PC-3 (cell line): Measurements from ENCODE around the gene CBX7. TPM values are rescaled to one million over a fixed set of nuclear protein-coding genes. Genes with fewer than 3 reads are reported as not detected.

ENCODE experiments used
- ATAC-seq: fragments of 200-7000 bp; cut with Tn5 transposase; 2 replicates; pipeline ENCODE4 v1.9.1; 2020; ENCODE audit warnings: mild to moderate bottlenecking, moderate library complexity
- BruUV-seq: library from RNA; stranded (reverse); fragments of 400-500 nt; replicated peaks from 2 replicates; lab custom pipeline; 2021; lab: Mats Ljungman, UMichigan
- CTCF ChIA-PET: fragments of 300-600 bp; sonication (Branson Sonifier 250); formaldehyde crosslinking; loops from one replicate; lab custom pipeline; 2022; ENCODE audit warnings: antibody characterized with exemption; lab: Charles Lee
- POLR2A ChIA-PET: fragments of 300-600 bp; sonication (Branson Sonifier 250); formaldehyde crosslinking; loops from one replicate; lab custom pipeline; 2022; ENCODE audit warnings: antibody characterized with exemption; ENCODE audit not compliant: unreplicated experiment; lab: Charles Lee
- DNase-seq: peaks from one replicate; pipeline ENCODE4 v3.0.0-alpha.2; 2015
- H2AFZ ChIP-seq: fragments of 300-600 bp; sonication (generic); 2 replicates; pipeline ENCODE4 v1.6.0; 2016; ENCODE audit warnings: antibody characterized with exemption, low read length
- H3F3A ChIP-seq: fragments of 300-600 bp; sonication (generic); one replicate; pipeline ENCODE4 v1.6.0; 2017; ENCODE audit warnings: antibody characterized with exemption, low read length, control low read depth, mild to moderate bottlenecking; ENCODE audit not compliant: unreplicated experiment
- H3K27ac ChIP-seq: fragments of 300-600 bp; sonication (generic); 2 replicates; pipeline ENCODE4 v1.5.1; 2016; ENCODE audit warnings: mild to moderate bottlenecking, low read length
- H3K27me3 ChIP-seq: fragments of 300-600 bp; sonication (generic); 2 replicates; pipeline ENCODE4 v1.6.1; 2016; ENCODE audit warnings: low read length, mixed read lengths
- H3K36me3 ChIP-seq: fragments of 300-600 bp; sonication (generic); 2 replicates; pipeline ENCODE4 v1.6.1; 2016; ENCODE audit warnings: low read depth, mixed run types, low read length, mixed read lengths
- H3K4me1 ChIP-seq: fragments of 300-600 bp; sonication (generic); 2 replicates; pipeline ENCODE4 v1.5.1; 2016; ENCODE audit warnings: low read length; ENCODE audit not compliant: insufficient read depth
- H3K4me2 ChIP-seq: fragments of 300-600 bp; sonication (generic); 2 replicates; pipeline ENCODE4 v1.6.0; 2016; ENCODE audit warnings: low read length
- H3K4me3 ChIP-seq: fragments of 300-600 bp; sonication (generic); 2 replicates; pipeline ENCODE4 v1.5.1; 2016; ENCODE audit warnings: mild to moderate bottlenecking, low read length, mixed read lengths
- H3K79me2 ChIP-seq: fragments of 300-600 bp; sonication (generic); 2 replicates; pipeline ENCODE4 v1.6.1; 2017; ENCODE audit warnings: low read length, mixed read lengths
- H3K9ac ChIP-seq: fragments of 300-600 bp; sonication (generic); 2 replicates; pipeline ENCODE4 v1.6.0; 2016; ENCODE audit warnings: mild to moderate bottlenecking, low read length
- H3K9me2 ChIP-seq: fragments of 300-600 bp; sonication (generic); replicated peaks from 2 replicates; pipeline ENCODE4 v1.6.1; 2016; ENCODE audit warnings: mixed run types, low read length, mixed read lengths
- H3K9me3 ChIP-seq: fragments of 300-600 bp; sonication (generic); 2 replicates; pipeline ENCODE4 v1.6.1; 2016; ENCODE audit warnings: low read length, mixed read lengths
- H4K20me1 ChIP-seq: fragments of 300-600 bp; sonication (generic); 2 replicates; pipeline ENCODE4 v1.6.1; 2016; ENCODE audit warnings: low read length, mixed read lengths
- EZH2 ChIP-seq: fragments of 300-600 bp; sonication (generic); IDR thresholded peaks from one replicate; pipeline ENCODE4 v1.6.1; 2017; ENCODE audit warnings: antibody characterized with exemption, mild to moderate bottlenecking, low read length; ENCODE audit not compliant: unreplicated experiment
- EZH2phosphoT487 ChIP-seq: fragments of 300-600 bp; sonication (generic); IDR thresholded peaks from 2 replicates; pipeline ENCODE4 v1.6.1; 2018; ENCODE audit warnings: mild to moderate bottlenecking, antibody characterized with exemption, low read length, borderline replicate concordance
- intact Hi-C: fragments of 100-400 bp; cut with micrococcal nuclease; formaldehyde crosslinking; loops from 2 replicates; pipeline ENCODE4 v1.9.0; 2023
- total RNA-seq: library from RNA; depleted of rRNA; stranded (reverse); fragments of >200 nt; gene quantifications from 2 replicates; pipeline ENCODE4 v1.2.3, GENCODE V29; 2014
- TF ChIP-seq, protein P1 (sequence below): fragments of 300-600 bp; sonication (generic); conservative IDR thresholded peaks from 2 replicates; pipeline ENCODE4 v1.5.1; 2017; ENCODE audit warnings: antibody characterized with exemption, low read depth, mild to moderate bottlenecking, low read length

The CBX7 gene
- total RNA-seq, 1 experiment from 2014 or later: 8.6 TPM

DNA sequence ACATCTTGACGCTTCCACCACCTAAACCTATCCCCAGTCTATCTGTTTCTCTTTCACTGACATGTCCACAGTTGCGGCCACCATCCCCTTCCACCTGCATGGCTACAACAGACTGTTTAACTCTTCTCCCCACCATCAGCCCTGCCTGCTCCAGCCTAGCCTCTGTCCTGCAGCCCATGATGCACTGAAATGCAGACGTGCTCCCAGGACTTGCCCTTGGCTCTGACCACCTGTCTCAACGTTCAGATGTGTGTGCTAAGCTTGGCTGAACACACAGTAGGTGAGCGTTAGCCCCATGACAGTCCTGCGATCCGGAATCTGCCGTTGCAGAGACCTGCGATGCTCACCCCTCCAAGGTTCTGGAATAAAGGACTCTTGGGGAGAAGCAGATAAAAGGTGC is 22.7 kb downstream of the CBX7 start:
- no peaks in the 10 kb centered on the region for H3K9me3 ChIP-seq
- intact Hi-C loops: no loop called here

GRCh38 chr22:39129081-39129480 is 23.4 kb downstream of the CBX7 start:
- POLR2A ChIA-PET: no interaction called here
- H3K79me2 ChIP-seq: no peaks in the 10 kb centered on the region
- H3K36me3 ChIP-seq: no peaks in the 10 kb centered on the region
- DNase-seq: no peak
- intact Hi-C loops: no loop called here
- no TSS peak for BruUV-seq
- CTCF ChIA-PET: no interaction called here
- no peaks in the 10 kb centered on the region for H3K4me1 ChIP-seq
- no peak for ATAC-seq
- no peak overlapping the region for H2AFZ ChIP-seq
- no peak overlapping the region for H3K4me2 ChIP-seq
- H3K27ac ChIP-seq: no peak overlapping the region
- no peaks in the 10 kb centered on the region for H3F3A ChIP-seq
- H3K27me3 ChIP-seq: no peaks in the 10 kb centered on the region
- no peak overlapping the region for H3K4me3 ChIP-seq
- H3K9me2 ChIP-seq: no peaks in the 10 kb centered on the region
- H4K20me1 ChIP-seq: no peaks in the 10 kb centered on the region
- TF ChIP-seq, protein P1, sequence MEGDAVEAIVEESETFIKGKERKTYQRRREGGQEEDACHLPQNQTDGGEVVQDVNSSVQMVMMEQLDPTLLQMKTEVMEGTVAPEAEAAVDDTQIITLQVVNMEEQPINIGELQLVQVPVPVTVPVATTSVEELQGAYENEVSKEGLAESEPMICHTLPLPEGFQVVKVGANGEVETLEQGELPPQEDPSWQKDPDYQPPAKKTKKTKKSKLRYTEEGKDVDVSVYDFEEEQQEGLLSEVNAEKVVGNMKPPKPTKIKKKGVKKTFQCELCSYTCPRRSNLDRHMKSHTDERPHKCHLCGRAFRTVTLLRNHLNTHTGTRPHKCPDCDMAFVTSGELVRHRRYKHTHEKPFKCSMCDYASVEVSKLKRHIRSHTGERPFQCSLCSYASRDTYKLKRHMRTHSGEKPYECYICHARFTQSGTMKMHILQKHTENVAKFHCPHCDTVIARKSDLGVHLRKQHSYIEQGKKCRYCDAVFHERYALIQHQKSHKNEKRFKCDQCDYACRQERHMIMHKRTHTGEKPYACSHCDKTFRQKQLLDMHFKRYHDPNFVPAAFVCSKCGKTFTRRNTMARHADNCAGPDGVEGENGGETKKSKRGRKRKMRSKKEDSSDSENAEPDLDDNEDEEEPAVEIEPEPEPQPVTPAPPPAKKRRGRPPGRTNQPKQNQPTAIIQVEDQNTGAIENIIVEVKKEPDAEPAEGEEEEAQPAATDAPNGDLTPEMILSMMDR: no peak
- no peak for TF ChIP-seq EZH2phosphoT487
- no peaks in the 10 kb centered on the region for H3K9me3 ChIP-seq
- H3K9ac ChIP-seq: no peak overlapping the region

More for the DNA sequence above, 22.7 kb downstream of the CBX7 start:
- Histone ChIP-seq H3F3A (no peaks in the 10 kb centered on the region), H4K20me1 (no peaks in the 10 kb centered on the region), H3K36me3 (no peaks in the 10 kb centered on the region), H3K79me2 (no peaks in the 10 kb centered on the region), H3K9me2 (no peaks in the 10 kb centered on the region), H3K4me3 (no peak overlapping the region), H3K4me1 (no peaks in the 10 kb centered on the region; the same call in 1 of the 2 replicates), H3K4me2 (no peak overlapping the region), H3K27ac (no peak overlapping the region), H3K27me3 (no peaks in the 10 kb centered on the region), H2AFZ (no peak overlapping the region), H3K9ac (no peak overlapping the region)
- BruUV-seq: no TSS peak
- ChIA-PET POLR2A (no interaction called here), CTCF (interaction anchor here (0.6 kb wide), 1 partner anchor 8 kb away, joined by 4 read pairs; no protein-coding TSS in a partner anchor)
- DNase-seq (no peak), ATAC-seq (no peak)
- TF ChIP-seq EZH2 (no peak), EZH2phosphoT487 (no peak)
- TF ChIP-seq, protein P1: no peak

DNA sequence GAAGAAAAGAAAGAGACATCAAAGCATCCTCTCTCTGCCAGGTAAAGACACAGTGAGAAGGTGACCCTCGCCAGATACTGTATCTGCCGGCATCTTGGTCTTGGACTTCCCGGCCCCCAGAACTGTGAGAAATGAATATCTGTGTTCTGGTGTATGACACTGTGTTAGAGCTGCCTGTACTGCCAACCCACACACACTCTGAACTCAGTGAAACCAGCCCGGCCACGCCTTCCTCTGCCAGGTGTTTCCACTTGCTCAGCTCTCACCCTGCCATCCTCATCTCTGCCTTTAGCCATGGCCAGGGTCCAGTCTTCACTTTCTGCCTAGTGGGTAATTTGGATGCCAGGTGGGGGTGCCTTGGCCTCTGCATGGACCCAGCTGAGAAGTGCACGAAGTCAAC is 24.0 kb downstream of the CBX7 start:
- DNase-seq: no peak
- H3K9me2 ChIP-seq: no peaks in the 10 kb centered on the region
- TF ChIP-seq EZH2phosphoT487 (no peak), EZH2 (no peak)
- TF ChIP-seq, protein P1: no peak
- H3F3A ChIP-seq: no peaks in the 10 kb centered on the region
- H3K79me2 ChIP-seq: no peaks in the 10 kb centered on the region
- no peaks in the 10 kb centered on the region for H3K36me3 ChIP-seq
- H3K27me3 ChIP-seq: no peaks in the 10 kb centered on the region
- no peaks in the 10 kb centered on the region for H3K9me3 ChIP-seq
- no peaks in the 10 kb centered on the region for H4K20me1 ChIP-seq
- no peaks in the 10 kb centered on the region for H3K4me1 ChIP-seq
- no peak overlapping the region for H2AFZ ChIP-seq
- no peak overlapping the region for H3K4me3 ChIP-seq
- no TSS peak for BruUV-seq
- intact Hi-C loops: no loop called here
- ChIA-PET POLR2A (no interaction called here), CTCF (no interaction called here)
- H3K4me2 ChIP-seq: no peak overlapping the region
- ATAC-seq: no peak
- H3K9ac ChIP-seq: no peak overlapping the region
- H3K27ac ChIP-seq: no peak overlapping the region
